Hematopoietic multipotent progenitor cell treated with erythropoietin and hydrocortisone succinate and interleukin-3 and kit ligand, for 4 days (in vitro differentiated cells): Measurements from ENCODE around the gene C19orf25.
A peak's percentile ranks its signal among the peaks of the same experiment; 100 is the strongest.

ENCODE experiments used
- DNase-seq: peaks from one replicate; pipeline ENCODE4 v3.0.0-alpha.2; 2015

C19orf25 gene

DNA sequence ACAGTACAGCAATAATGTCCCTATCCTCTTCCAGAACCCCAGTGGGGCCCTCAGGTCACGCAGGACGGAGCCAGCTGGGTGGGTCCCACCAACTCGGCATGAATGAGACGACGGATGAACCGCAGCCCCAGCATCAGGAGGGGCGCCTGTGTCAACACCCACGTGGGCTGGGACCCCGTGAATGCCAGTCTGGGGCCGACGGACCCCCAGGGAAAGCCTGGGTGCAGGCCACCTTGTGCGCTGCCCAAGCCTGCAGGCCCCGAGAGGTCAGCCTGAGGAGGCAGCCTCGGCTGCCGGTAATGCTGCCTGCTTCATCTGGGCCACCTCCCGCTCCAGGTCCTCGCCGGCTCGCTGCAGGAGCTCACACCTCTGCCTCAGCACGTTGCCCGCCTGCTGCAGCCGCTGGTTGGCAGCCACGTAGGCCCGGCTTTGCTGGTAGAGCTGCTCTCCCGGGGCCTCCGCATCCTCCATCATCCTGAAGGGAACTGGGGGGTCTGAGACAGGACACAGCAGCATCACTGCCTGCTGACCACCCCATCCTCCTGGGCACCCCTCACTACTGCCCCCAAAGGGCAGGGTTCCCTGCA, 4.2 kb downstream of the C19orf25 start:
- no peak for DNase-seq

GRCh38 chr19:1474011-1474764, 4.8 kb downstream of the C19orf25 start:
- DNase-seq, result no peak

DNA sequence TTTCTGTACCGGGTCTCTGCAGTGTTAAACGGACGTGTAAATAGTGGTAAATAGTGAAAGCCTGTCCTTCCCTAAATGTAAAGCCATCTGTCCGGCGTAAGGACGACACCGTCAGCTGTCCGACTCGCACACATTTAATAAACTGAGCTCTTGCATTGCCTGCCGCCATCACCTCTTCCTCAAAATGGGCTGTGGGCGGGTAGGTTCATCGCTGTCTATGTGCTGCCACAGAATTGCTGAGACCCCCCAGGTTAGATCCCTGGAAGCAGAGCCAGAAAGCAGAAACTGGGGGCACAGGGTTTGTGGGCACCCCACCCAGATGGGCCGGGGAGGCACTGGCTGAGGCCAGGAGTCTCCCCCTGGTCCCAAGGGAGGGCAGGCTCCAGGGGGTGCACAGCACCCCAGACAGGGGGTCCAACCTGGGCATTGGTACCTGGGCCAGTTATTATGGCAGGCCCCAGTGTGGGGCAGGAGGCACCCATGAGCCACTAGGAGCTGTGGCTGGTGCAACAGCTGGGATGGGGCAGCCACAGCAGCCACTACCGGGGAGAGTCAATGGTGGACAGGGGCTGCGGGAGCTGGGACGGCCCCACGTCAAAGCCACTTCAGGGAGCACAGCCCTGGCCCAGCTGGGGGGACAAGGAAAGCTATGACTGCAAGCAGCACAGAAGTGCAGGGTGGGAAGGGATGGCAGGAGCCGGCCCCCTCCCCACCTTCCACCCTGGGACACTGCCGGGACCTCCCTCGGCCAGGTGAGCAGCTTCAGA, 5.7 kb downstream of the C19orf25 start:
- DNase-seq, result no peak

- no peak for DNase-seq
Observed at GRCh38 chr19:1472231-1473084, 6.6 kb downstream of the C19orf25 start.

DNA sequence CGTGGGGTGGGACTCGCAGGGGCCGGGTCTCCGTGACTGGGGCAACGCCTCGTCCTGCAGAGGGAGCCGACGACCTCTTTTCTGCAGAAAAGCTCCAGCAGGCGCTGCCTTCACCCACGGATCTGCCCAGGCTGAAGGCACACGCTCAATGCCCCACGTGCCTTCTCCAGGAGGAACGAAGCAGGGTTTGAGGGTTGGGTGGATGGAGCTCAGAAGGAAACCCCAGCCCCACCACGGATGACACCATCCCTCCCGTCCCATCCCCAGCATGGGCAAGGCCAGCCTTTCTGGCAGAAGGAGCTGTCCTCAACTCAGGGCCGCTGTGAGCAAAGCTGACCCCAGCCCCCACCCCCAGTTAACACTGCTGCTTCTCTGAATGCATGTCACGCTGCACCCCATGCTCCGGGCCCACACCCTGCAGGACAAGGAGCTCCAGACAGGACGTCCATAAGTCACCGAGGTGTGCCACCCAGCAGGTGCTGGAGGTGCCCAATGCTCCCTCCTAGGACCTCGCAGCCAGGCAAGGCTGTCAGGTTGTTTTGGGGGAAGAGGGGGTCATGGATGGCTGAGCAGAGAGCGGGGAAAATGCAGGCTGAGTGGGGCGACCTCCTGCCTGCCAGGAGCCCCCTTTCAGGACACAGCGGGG, 7.4 kb downstream of the C19orf25 start:
- peak; percentile 56 for DNase-seq

DNA sequence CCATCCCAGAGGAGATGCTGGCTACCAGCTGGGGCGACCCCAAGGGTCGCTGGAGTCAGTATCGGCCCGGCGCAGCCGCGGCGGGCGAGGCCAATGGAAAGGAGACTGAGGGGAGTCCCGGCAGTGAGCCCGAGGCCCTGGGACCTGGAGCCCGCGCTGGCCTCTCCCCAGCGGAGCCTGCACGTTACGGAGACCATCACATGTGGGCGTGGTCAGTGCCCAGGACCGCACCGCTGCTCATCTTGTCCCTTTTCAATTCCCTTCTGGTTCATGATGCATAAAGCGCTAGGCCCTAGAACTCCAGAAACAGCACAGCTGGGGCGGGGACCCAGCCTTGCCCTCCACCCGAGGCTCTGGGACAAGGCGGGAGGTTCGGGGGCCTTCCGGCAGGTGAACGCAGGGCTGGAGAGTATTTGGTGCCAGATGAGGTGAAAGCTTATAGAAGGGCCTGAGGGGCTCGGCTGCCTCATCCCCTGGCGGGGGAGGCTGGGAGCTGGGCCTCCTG, 8.0 kb downstream of the C19orf25 start:
- peak; percentile 49 for DNase-seq

DNA sequence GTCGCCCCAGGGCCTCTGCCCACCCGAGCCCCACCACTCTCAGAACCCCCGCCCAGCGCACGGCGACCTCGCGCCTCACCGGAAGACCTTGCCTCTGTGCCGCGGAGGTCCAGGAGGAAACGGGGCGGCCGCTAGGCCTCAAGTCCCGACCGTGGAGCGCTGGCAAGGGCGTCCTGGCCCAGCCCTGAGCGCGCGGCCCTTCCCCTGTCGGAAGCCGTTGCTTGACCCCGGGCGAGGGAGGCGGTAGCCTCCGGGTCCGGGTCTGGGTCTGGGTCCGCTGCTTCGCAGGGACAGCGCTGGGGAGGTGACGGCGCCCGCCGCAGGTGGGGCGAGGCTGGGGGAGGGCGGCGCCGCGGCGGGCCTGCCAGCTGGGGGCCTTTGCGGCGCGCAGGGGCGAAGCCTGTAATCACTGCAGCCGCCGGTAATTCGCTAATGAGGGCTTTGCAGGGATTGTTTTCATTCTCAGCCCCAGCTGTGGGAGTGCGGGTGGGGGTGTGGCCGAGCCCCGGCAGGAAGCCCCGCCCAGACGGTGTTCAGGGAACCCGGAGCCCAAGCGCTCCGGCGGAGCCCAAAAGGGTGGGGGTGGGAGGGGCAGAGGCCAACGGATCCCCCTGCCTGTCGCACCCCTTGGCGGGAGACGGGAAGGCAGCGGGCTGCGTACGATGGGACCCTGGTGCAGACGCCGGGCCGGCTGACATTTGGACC, 8.6 kb downstream of the C19orf25 start:
- peak; percentile 55 for DNase-seq

GRCh38 chr19:1470055-1470304, 9.0 kb downstream of the C19orf25 start:
- no peak for DNase-seq

DNA sequence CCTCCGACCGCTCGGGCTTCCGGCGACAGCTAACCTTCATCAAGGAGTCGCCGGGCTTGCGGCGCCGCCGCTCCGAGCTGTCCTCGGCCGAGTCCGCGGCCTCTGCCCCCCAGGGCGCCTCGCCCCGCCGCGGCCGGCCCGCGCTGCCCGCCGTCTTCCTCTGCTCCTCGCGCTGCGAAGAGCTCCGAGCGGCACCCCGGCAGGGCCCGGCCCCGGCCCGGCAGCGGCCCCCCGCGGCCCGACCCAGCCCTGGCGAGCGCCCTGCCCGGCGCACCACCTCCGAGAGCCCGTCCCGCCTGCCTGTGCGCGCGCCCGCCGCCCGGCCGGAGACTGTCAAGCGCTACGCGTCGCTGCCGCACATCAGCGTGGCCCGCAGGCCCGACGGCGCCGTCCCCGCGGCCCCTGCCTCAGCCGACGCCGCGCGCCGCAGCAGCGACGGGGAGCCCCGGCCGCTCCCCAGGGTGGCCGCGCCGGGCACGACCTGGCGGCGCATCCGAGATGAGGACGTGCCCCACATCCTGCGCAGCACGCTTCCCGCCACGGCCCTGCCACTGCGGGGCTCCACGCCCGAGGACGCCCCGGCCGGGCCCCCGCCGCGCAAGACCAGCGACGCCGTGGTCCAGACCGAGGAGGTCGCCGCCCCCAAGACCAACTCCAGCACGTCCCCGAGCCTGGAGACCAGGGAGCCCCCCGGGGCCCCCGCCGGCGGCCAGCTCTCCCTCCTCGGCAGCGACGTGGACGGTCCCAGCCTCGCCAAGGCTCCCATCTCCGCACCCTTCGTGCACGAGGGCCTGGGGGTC, 9.6 kb downstream of the C19orf25 start:
- no peak for DNase-seq

DNA sequence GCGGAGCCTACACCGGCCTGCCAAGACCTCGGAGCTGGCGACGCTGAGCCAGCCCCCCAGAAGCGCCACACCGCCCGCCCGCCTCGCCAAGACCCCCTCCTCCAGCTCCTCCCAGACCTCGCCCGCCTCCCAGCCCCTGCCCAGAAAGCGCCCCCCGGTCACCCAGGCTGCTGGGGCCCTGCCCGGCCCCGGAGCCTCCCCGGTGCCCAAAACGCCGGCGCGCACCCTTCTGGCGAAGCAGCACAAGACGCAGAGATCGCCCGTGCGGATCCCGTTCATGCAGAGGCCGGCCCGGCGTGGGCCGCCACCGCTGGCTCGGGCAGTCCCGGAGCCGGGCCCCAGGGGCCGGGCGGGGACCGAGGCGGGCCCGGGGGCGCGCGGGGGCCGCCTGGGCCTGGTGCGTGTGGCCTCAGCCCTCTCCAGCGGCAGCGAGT, 10.2 kb downstream of the C19orf25 start:
- DNase-seq, result peak; percentile 71

DNA sequence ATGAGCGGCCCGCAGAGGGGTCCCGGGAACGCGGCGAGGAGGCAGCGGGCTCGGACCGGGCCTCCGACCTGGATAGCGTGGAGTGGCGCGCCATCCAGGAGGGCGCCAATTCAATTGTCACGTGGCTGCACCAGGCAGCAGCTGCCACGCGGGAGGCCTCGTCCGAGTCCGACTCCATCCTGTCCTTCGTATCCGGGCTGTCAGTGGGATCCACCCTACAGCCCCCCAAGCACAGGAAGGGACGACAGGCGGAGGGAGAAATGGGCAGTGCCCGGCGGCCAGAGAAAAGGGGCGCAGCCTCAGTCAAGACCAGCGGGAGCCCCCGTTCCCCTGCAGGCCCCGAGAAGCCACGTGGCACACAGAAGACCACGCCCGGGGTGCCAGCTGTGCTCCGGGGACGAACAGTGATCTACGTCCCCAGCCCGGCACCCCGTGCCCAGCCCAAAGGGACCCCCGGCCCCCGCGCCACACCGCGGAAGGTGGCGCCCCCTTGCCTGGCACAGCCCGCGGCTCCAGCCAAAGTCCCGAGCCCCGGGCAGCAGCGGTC, 10.7 kb downstream of the C19orf25 start:
- no peak for DNase-seq

DNA sequence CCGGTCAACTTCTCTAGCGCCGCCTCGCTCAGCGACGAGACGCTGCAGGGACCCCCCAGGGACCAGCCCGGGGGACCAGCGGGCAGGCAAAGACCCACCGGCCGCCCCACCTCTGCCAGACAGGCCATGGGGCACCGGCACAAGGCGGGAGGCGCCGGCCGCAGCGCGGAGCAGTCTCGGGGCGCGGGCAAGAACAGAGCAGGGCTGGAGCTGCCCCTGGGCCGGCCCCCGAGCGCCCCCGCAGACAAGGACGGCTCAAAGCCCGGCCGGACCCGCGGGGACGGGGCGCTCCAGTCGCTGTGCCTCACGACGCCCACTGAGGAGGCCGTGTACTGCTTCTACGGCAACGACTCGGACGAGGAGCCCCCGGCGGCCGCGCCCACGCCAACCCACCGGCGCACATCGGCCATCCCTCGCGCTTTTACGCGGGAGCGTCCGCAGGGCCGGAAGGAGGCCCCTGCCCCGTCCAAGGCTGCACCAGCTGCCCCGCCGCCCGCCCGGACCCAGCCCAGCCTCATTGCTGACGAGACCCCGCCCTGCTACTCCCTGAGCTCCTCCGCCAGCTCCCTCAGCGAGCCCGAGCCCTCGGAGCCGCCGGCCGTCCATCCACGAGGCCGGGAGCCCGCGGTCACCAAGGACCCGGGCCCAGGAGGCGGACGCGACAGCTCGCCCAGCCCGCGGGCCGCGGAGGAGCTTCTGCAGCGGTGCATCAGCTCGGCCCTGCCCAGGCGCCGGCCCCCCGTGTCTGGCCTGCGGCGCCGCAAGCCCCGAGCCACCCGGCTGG, 11.3 kb downstream of the C19orf25 start:
- DNase-seq, result no peak

GRCh38 chr19:1467215-1467489, 11.9 kb downstream of the C19orf25 start:
- no peak for DNase-seq

DNA sequence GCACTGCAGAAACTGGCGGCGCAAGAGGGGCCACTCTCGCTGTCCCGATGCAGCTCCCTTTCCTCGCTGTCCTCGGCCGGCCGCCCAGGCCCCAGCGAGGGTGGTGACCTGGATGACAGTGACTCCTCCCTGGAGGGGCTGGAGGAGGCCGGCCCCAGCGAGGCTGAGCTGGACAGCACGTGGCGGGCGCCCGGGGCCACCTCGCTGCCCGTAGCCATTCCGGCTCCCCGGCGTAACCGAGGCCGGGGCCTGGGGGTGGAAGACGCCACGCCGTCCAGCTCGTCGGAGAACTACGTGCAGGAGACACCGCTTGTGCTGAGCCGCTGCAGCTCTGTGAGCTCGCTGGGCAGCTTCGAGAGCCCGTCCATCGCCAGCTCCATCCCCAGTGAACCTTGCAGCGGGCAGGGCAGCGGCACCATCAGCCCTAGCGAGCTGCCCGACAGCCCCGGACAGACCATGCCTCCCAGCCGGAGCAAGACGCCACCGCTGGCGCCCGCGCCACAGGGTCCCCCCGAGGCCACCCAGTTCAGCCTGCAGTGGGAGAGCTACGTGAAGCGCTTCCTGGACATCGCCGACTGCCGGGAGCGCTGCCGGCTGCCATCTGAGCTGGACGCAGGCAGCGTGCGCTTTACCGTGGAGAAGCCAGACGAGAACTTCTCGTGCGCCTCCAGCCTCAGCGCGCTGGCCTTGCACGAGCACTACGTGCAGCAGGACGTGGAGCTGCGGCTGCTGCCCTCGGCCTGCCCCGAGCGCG, 12.4 kb downstream of the C19orf25 start:
- no peak for DNase-seq

DNA sequence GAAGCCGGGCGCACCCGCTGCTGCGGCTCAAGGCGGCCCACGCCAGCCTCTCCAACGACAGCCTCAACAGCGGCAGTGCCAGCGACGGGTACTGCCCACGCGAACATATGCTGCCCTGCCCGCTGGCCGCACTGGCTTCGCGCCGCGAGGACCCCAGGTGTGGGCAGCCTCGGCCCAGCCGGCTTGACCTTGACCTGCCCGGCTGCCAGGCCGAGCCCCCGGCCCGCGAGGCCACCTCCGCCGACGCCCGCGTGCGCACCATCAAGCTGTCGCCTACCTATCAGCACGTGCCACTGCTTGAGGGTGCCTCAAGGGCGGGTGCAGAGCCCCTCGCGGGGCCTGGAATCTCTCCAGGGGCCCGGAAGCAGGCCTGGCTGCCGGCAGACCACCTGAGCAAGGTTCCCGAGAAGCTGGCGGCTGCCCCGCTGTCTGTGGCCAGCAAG, 13.0 kb downstream of the C19orf25 start:
- no peak for DNase-seq

DNA sequence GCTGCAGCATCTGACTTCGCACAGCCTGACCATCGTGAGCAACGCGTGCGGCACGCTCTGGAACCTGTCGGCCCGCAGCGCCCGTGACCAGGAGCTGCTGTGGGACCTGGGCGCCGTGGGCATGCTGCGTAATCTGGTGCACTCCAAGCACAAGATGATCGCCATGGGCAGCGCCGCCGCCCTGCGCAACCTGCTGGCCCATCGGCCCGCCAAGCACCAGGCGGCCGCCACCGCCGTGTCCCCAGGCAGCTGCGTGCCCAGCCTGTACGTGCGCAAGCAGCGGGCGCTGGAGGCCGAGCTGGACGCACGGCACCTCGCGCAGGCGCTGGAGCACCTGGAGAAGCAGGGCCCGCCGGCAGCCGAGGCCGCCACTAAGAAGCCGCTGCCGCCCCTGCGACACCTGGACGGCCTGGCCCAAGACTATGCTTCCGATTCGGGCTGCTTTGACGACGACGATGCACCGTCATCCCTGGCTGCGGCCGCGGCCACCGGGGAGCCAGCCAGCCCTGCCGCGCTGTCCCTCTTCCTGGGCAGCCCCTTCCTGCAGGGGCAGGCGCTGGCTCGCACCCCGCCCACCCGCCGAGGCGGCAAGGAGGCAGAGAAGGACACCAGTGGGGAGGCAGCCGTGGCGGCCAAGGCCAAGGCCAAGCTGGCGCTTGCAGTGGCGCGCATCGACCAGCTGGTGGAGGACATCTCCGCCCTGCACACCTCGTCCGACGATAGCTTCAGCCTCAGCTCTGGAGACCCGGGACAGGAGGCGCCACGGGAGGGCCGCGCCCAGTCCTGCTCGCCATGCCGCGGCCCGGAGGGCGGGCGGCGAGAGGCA, 13.6 kb downstream of the C19orf25 start:
- DNase-seq, result peak; percentile 80

DNA sequence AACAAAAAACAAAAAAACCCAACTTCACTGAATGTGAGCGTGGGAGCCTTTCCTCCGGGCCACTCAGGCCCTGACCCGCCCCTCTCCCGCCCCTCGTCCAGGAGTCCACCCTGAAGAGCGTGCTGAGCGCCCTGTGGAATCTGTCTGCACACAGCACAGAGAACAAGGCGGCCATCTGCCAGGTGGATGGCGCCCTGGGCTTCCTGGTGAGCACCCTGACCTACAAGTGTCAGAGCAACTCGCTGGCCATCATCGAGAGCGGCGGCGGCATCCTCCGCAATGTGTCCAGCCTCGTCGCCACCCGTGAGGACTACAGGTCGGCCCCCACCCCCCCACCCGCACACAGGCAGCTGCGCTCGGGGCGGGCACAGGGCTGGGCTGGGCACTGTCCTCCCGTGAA, 17.2 kb downstream of the C19orf25 start:
- no peak for DNase-seq
